Stimulated activated CD8-positive, alpha-beta memory T cell treated with anti-CD3 and anti-CD28 coated beads, Interleukin-15, amount 100 ng/mL, for 4 hours (primary cell): ENCODE results near the gene IFT20.
"Not testable (repeated sequence)": the region's sequence is repeated elsewhere in the genome, so short reads cannot be mapped to it uniquely, and the experiment has no call there.

Experiments
- DNase-seq, 2 donors: peaks; one replicate each; pipeline ENCODE4 v3.0.0-alpha.2; 2020; ENCODE audit warnings: low read depth in 2 of 2

IFT20 gene

DNA sequence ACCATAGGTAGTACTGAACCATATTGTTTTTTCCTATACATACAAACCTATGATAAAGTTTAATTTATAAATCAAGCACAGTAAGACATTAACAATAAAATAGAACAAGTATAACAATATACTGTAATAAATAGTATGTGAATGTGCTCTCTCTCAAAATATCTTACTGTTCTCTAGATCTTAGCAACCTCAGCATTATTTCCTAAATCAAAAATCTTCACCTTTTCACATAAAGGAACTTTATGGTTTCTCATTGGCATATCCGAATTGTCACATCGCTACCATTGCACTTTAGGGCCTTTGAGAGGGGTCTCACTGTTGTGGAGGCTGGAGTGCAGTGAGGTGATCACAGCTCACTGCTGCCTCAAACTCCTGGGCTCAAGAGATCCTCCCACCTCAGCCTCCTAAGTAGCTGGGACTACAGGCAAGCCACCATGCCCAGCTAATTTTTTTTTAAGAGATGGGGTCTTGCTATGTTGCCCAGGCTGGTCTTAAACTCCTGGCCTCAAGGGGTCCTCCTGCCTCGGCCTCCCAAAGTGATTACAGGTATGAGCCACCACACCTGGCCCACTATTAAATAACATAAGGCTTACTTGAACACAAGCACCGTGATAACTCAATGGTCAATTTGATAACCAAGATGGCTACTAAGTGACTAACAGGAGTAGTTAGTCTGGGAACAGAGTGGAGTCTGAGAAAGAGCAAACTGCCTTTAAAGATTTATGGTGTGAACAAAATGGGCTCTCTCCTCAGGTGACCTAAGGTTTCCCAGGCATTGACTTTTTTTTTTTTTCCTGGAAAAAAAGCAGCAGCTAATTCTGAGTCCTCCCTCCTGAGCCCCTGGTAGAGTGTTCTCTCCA lies 19.2 kb downstream of the IFT20 start:
- no peak for DNase-seq

DNA sequence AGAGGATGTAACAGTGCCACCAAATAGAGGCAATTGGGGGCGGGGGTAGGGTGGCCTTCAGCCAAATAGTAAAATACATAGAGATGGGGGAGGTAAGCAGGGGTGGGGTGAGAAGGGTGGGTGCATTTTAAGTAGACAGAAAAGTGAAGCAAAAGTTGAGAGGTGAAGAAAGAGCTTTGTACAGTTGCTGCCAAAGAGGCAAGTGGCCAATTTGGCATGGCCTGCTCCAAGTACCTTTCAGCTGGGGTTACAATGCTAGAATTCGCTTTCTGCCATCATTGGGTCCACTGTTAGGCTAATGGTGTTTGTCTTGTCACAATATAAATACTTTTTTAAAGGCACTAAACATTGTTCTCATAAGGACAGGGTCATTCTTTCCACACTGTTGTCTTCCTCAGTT lies 21.4 kb downstream of the IFT20 start:
- no peak for DNase-seq

DNA sequence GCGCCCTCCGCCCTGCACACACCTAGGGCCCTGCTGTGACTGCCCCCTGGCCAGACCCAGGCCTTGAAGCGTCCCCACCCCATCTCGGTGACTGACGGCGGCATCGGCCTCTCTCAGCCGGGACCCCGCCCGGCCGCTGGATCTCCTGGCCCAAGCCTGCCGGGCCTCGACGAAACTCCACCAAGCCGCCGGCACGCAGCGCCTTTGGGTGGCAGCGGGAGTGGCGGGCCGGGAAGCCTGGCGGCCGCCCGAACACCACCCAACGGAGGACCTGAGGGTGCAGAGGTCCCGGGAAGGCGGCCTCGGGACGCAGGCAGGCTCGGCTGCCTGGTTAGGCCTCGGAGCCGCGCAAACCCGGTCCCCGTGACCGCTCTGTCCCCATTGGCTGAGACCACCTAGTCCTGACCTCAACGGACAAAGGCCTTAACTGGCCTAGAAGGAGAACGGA lies 28.3 kb downstream of the IFT20 start:
- no peak for DNase-seq

DNA sequence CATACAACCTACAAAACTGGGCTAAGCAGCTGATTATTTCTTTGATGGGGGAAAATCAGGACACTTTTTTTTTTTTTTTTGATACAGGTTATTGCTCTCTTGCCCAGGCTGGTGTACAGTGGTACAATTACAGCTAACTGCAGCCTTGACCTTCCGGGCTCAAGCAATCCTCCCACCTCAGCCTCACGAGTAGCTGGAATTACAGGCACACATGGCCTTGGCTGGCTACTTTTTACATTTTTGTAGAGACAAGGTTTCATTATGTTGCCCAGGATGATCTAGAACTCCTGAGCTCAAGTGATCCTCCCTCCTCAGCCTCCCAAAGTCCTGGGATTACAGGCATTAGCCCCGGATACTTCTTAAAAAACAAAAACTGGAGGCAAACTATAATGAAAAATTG lies 36.8 kb downstream of the IFT20 start:
- DNase-seq: no peak

DNA sequence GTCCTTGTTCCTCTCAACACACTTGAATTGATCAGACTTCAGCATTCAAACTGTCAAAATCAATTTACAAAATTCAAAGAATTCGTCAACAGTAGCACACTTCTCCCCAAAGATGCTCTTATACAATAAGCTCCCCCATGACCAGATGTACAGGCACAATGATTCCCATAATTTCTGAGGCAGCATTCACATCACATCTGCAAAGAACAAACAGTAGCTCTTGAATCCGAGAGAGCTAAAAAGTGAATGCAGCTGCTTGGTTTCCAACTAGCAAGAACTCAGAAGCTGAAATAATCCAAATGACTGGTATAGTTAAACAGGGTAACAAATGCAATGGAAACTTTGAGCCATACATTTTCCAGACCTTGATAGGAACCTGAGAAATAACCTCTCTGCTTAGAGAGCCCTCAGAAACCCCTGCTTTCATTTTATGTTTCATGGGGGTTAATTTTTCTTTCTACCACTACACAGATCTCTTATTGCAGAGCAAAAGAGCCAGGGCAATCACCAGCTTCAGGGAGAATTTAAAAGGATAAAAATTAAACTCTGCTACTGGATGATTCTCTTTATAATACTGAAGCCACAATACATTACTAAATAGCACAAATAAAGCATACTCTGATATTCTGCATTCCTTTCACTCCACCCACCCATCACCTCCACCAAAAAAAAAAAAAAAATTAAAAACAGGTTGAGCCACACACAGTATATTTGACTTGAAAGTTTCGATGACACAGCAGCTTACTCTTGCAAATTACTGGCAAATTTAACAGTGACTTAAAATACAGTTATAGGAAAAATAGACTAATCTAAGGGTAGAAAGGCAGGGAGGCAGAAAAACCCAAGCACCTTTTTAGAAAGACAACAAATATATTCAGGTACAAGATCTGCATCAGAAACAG lies 39.3 kb downstream of the IFT20 start:
- no peak for DNase-seq

DNA sequence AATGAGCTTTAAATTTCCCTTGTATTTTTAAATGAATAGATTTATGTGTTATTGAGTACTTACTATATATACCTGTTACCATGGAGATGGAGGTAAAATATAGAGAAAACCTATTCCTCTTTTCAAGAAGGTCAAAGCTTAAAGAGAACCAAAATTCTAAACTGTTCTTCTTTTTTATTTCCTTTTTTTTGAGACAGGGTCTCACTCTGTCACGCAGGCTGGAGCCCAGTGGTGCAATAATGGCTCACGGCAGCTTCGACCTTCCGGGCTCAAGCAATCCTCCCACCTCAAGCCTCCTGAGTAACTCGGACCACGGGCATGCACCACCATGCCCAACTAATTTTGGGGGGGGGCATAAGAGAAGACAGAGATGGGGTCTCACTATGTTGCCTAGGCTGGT lies 41.3 kb downstream of the IFT20 start:
- DNase-seq: no peak

DNA sequence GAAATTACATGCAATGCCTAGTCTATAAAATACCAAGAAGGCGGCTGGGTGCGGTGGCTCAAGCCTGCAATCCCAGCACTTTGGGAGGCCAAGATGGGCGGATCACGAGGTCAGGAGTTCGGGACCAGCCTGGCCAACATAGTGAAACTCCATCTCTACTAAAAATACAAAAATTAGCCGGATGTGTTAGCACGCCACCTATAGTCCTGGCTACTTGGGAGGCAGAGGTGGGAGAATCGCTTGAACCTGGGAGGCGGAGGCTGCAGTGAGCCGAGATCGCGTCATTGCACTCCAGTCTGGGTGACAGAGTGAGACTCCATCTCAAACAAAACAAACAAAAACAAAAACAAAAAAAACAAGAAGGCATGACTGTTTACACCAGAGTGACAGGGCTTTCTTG lies 42.4 kb downstream of the IFT20 start:
- DNase-seq: not testable (repeated sequence)

DNA sequence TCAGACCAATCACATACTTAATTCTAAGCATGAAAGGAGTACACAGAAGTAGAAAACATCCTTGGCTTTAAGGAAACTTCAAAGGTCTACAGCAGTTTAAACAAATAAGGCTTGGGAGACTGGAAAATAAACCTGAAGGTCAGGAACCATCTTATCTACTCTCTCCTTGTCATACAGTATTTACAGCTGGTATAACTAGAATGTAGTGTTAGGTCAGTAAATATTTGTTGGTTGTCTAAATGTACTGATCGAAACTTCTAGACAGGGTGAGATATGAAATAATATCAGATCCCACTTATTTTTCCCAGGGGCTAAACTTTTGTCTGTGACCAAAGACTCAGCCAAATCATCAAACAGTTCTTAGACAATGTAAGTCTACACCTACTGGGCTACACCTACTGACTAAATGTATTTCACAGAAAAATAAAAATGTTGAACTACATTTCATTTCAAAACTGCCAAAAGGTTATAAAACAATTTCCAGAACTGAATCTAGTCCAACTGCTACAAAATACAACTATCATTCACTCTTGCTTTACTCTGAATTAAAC lies 43.4 kb downstream of the IFT20 start:
- DNase-seq: no peak

DNA sequence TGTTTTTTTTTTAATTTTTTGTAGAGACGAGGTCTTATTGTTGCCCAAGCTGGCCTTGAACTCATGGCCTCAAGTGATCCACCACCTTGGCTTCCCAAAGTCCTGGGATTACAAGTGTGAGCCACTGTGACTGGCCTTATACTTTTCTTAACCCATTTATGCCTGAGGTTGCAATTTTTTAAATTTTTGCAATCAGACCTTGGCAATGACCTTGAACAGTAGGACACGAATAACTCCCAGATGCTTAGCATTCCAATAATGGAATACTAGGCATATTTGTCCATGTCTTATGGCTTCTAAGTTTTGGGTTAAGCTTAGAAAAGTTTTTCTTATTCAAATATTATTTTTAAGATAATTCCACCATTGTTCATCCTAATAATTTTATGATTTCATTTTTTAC lies 44.6 kb downstream of the IFT20 start:
- no peak for DNase-seq

DNA sequence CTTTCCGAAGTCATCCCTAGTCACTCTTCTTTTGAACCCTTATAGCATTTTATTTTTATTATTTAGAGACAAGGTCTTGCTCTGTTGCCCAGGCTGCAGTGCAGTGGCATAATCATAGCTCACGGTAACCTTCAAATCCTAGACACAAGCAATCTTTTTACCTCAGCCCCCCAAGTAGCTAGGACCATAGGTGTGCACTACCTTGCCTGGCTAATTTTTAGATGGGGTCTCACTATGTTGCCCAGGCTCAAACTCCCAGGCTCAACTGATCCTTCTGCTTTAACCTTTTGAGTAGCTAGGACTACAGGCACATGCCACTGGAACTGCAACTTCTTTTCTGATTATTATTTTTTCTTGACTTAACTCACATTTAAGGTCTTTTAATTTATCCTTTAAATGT lies 49.3 kb downstream of the IFT20 start:
- DNase-seq: no peak

DNA sequence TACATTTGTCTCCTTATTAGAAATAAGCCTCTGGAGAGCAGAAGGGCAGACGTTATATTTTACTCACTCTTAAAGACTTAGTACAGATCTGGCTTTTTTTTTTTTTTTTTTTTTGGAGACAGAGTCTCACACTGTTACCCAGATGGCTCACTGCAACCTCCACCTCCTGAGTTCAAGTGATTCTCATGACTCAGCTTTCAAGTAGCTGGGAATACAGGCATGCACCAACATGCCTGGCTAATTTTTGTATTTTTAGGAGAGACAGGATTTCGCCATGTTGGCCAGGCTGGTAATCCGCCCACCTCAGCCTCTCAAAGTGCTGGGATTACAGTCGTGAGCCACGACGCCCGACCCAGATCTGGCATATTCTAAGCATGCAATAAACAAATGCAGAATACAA lies 52.7 kb downstream of the IFT20 start:
- DNase-seq: no peak

DNA sequence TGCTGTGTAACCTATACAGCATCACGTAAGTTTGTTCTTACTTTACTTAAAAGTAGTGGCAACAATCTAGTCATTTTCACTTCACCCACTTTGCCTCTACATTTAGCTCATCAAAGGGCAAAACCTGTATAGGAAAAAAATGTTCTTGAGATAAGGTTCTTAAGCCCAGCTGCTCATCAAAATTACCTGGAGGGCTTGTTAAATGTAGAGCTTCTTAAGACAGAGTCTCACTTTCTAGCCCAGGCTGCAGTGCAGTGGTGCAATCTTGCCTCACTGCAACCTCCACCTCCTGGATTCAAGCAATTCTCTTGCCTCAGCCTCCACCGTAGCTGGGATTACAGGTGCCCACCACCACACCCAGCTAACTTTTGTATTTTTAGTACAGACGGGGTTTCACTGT lies 54.4 kb downstream of the IFT20 start:
- DNase-seq: no peak

DNA sequence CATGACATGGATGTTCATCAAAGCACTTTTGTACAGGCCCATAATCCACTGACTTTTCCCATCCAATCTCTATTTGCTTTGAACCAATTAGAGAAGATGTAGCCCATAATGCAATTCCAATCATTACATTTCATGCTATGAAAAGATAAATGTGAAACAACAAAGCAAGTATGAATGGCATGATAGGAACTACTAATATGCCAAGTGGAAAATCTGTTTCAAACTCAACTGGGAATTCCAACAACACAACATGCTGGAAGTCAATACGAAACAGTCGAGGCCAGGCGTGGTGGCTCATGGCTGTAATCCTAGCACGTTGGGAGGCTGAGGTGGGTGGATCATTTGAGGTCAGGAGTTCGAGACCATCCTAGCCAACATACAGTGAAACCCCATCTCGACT lies 55.9 kb downstream of the IFT20 start:
- no peak for DNase-seq
